Measurements from ENCODE around the gene WNT9A. TPM values are rescaled to one million over a fixed set of nuclear protein-coding genes. Genes with fewer than 3 reads are reported as not detected.
"Not testable (repeated sequence)": the region's sequence is repeated elsewhere in the genome, so short reads cannot be mapped to it uniquely, and the experiment has no call there.

The WNT9A gene
- total RNA-seq (under 1 TPM; 0.07 to 0.13 TPM), polyA plus RNA-seq (not detected)

GRCh38 chr1:227947676-227948492, at the start of gene WNT9A:
WNT9A (minus strand) TSS chr1:227947932; CDS start chr1:227947887, 45 bp downstream.
- Mint-ChIP-seq H3K36me3 (no peaks in the 10 kb centered on the region), H3K9me3 (no peaks in the 10 kb centered on the region), H3K27me3 (peaks cover 10 to 21% of the 10 kb centered on the region in 2 donors), H3K4me3 (peak within 1 kb of the TSS; percentile 61 to 82 (median 70)), H3K4me1 (peaks cover 6 to 16% (median 10%) of the 10 kb centered on the region in 3 donors), H3K27ac (no peak within 1 kb of the TSS)
- Histone ChIP-seq H3K4me3 (ENCODE audit: low read length) (peak within 1 kb of the TSS; percentile 47), H3K27me3 (ENCODE audit: insufficient read depth, low read length, poor library complexity, severe bottlenecking) (peaks cover 11% of the 10 kb centered on the region), H3K9me3 (ENCODE audit: low read length) (no peaks in the 10 kb centered on the region), H3K36me3 (ENCODE audit: insufficient read depth, low read length) (no peaks in the 10 kb centered on the region), H3K4me1 (ENCODE audit: insufficient read depth, low read length) (peaks cover 6% of the 10 kb centered on the region), H3K27ac (ENCODE audit: low read depth, low read length) (no peak within 1 kb of the TSS)
- CTCF ChIA-PET = interaction anchor here (0.7 to 3.9 kb wide), 4 partner anchors 98 to 185 kb away, joined by 3 to 27 read pairs (median 13); no protein-coding TSS in a partner anchor
- POLR2A ChIA-PET = interaction anchor here (1.1 kb wide), 1 partner anchor 182 kb away, joined by 4 read pairs; no protein-coding TSS in a partner anchor
- peak in 1 of 5 donors; percentile 44 for DNase-seq

- H3K4me1 ChIP-seq (ENCODE audit: insufficient read depth, low read length) = no peaks in the 10 kb centered on the region
- Mint-ChIP-seq H3K4me3 (no peak overlapping the region), H3K27me3 (peaks cover 6 to 24% of the 10 kb centered on the region in 2 donors), H3K27ac (no peak overlapping the region), H3K36me3 (no peaks in the 10 kb centered on the region), H3K4me1 (no peaks in the 10 kb centered on the region), H3K9me3 (peaks cover 18 to 26% (median 24%) of the 10 kb centered on the region in 5 donors)
- H3K27ac ChIP-seq (ENCODE audit: low read depth, low read length) = no peak overlapping the region
- no peak for DNase-seq
- no peak overlapping the region for H3K4me3 ChIP-seq (ENCODE audit: low read length)
- ChIA-PET POLR2A (no interaction called here), CTCF (no interaction called here)
- H3K36me3 ChIP-seq (ENCODE audit: insufficient read depth, low read length) = no peaks in the 10 kb centered on the region
- peaks cover 4% of the 10 kb centered on the region for H3K9me3 ChIP-seq (ENCODE audit: low read length)
- no peaks in the 10 kb centered on the region for H3K27me3 ChIP-seq (ENCODE audit: insufficient read depth, low read length, poor library complexity, severe bottlenecking)
These were observed 48.6 kb upstream of the WNT9A start for GRCh38 chr1:227996187-227996950.

- POLR2A ChIA-PET = no interaction called here
- H3K36me3 ChIP-seq (ENCODE audit: insufficient read depth, low read length) = no peaks in the 10 kb centered on the region
- Mint-ChIP-seq H3K36me3 (no peaks in the 10 kb centered on the region), H3K4me3 (no peak overlapping the region), H3K27me3 (peaks cover 8 to 24% of the 10 kb centered on the region in 2 donors), H3K9me3 (peaks cover 18 to 26% (median 24%) of the 10 kb centered on the region in 5 donors), H3K4me1 (no peaks in the 10 kb centered on the region), H3K27ac (peak overlapping the region in 1 of 8 donors; percentile 38)
- no peak overlapping the region for H3K27ac ChIP-seq (ENCODE audit: low read depth, low read length)
- CTCF ChIA-PET = no interaction called here
- H3K4me1 ChIP-seq (ENCODE audit: insufficient read depth, low read length) = no peaks in the 10 kb centered on the region
- no peak overlapping the region for H3K4me3 ChIP-seq (ENCODE audit: low read length)
- H3K27me3 ChIP-seq (ENCODE audit: insufficient read depth, low read length, poor library complexity, severe bottlenecking) = no peaks in the 10 kb centered on the region
- peaks cover 4% of the 10 kb centered on the region for H3K9me3 ChIP-seq (ENCODE audit: low read length)
- no peak for DNase-seq
These were observed 47.0 kb upstream of the WNT9A start for GRCh38 chr1:227994632-227995300.

- no peaks in the 10 kb centered on the region for H3K4me1 ChIP-seq (ENCODE audit: insufficient read depth, low read length)
- Mint-ChIP-seq H3K4me1 (no peaks in the 10 kb centered on the region), H3K27ac (no peak overlapping the region), H3K4me3 (no peak overlapping the region), H3K36me3 (peaks cover 0 to 9% (median 0%) of the 10 kb centered on the region in 3 donors), H3K27me3 (peaks cover 30 to 50% of the 10 kb centered on the region in 2 donors), H3K9me3 (peaks cover 0 to 14% (median 9%) of the 10 kb centered on the region in 5 donors)
- H3K36me3 ChIP-seq (ENCODE audit: insufficient read depth, low read length) = no peaks in the 10 kb centered on the region
- H3K9me3 ChIP-seq (ENCODE audit: low read length) = no peaks in the 10 kb centered on the region
- no peaks in the 10 kb centered on the region for H3K27me3 ChIP-seq (ENCODE audit: insufficient read depth, low read length, poor library complexity, severe bottlenecking)
- no peak overlapping the region for H3K27ac ChIP-seq (ENCODE audit: low read depth, low read length)
- ChIA-PET CTCF (no interaction called here), POLR2A (no interaction called here)
- no peak overlapping the region for H3K4me3 ChIP-seq (ENCODE audit: low read length)
- no peak for DNase-seq
These were observed 39.4 kb upstream of the WNT9A start for GRCh38 chr1:227987181-227987580.

- H3K27me3 ChIP-seq (ENCODE audit: insufficient read depth, low read length, poor library complexity, severe bottlenecking); H3K4me3 ChIP-seq (ENCODE audit: low read length); H3K9me3 ChIP-seq (ENCODE audit: low read length); H3K4me1 Mint-ChIP-seq; DNase-seq; H3K36me3 ChIP-seq (ENCODE audit: insufficient read depth, low read length); POLR2A ChIA-PET; H3K4me3 Mint-ChIP-seq; H3K27me3 Mint-ChIP-seq; CTCF ChIA-PET; H3K4me1 ChIP-seq (ENCODE audit: insufficient read depth, low read length); H3K27ac ChIP-seq (ENCODE audit: low read depth, low read length); H3K9me3 Mint-ChIP-seq; H3K36me3 Mint-ChIP-seq; H3K27ac Mint-ChIP-seq: not testable (repeated sequence)
These were observed 28.0 kb upstream of the WNT9A start for GRCh38 chr1:227975583-227976283.

GRCh38 chr1:227973724-227974288, 26.1 kb upstream of the WNT9A start:
- H3K9me3 ChIP-seq (ENCODE audit: low read length); H3K27me3 Mint-ChIP-seq; H3K36me3 ChIP-seq (ENCODE audit: insufficient read depth, low read length); H3K4me3 Mint-ChIP-seq; H3K27ac ChIP-seq (ENCODE audit: low read depth, low read length); H3K27me3 ChIP-seq (ENCODE audit: insufficient read depth, low read length, poor library complexity, severe bottlenecking); H3K27ac Mint-ChIP-seq; H3K4me1 ChIP-seq (ENCODE audit: insufficient read depth, low read length); H3K4me3 ChIP-seq (ENCODE audit: low read length); DNase-seq; H3K36me3 Mint-ChIP-seq; H3K9me3 Mint-ChIP-seq; H3K4me1 Mint-ChIP-seq: not testable (repeated sequence)
- ChIA-PET CTCF (interaction anchor here (1.1 kb wide), 1 partner anchor 48 kb away, joined by 3 read pairs; no protein-coding TSS in a partner anchor), POLR2A (interaction anchor here (0.6 kb wide), 1 partner anchor 83 kb away, joined by 3 read pairs; no protein-coding TSS in a partner anchor)

GRCh38 chr1:227972843-227973374, 25.2 kb upstream of the WNT9A start:
- H3K36me3 ChIP-seq (ENCODE audit: insufficient read depth, low read length); H3K36me3 Mint-ChIP-seq; H3K27me3 Mint-ChIP-seq; H3K27ac Mint-ChIP-seq; H3K9me3 Mint-ChIP-seq; H3K27ac ChIP-seq (ENCODE audit: low read depth, low read length); H3K27me3 ChIP-seq (ENCODE audit: insufficient read depth, low read length, poor library complexity, severe bottlenecking); H3K9me3 ChIP-seq (ENCODE audit: low read length); H3K4me1 ChIP-seq (ENCODE audit: insufficient read depth, low read length); H3K4me1 Mint-ChIP-seq; H3K4me3 ChIP-seq (ENCODE audit: low read length); DNase-seq; H3K4me3 Mint-ChIP-seq: not testable (repeated sequence)
- ChIA-PET CTCF (interaction anchor here (1.1 kb wide), 1 partner anchor 48 kb away, joined by 3 read pairs; no protein-coding TSS in a partner anchor), POLR2A (interaction anchor here (0.6 kb wide), 1 partner anchor 84 kb away, joined by 3 read pairs; no protein-coding TSS in a partner anchor)
